Measurements from ENCODE around the gene INKA2. TPM values are rescaled to one million over a fixed set of nuclear protein-coding genes. Genes with fewer than 3 reads are reported as not detected.
A peak's percentile ranks its signal among the peaks of the same experiment; 100 is the strongest.

Gene INKA2
- total RNA-seq, 6 experiments from 2014 or later: 0.43 to 2.2 (median 1.4) TPM

DNA sequence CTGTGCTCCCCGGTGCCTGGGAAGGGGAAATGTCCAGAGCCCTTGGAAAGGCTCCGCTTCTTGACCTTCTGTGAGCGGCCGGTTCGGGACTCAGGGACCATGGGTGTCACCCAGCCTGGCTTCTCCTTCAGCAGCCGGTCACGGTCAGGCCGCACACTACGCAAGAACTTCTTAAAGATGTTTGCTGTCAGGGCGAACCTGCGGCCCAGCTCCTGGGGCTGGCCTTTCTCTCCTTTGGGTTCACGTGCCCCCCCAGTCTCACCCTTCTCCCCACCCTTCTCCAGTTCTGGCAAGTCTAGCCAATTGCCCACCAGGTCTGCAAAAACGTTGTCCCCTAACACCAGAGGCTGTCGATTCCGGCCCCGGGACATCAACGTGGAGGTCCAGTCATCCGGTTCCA, 12.1 kb downstream of the INKA2 start:
- WGBS (ENCODE audit: insufficient coverage, low coverage, low lambda C conversion rate, missing lambda C conversion rate): no CpG with 5 or more reads among the region's 18 CpGs
- no peak for TF ChIP-seq POLR2A (IDR thresholded peaks at IDR 0.05)
- TF ChIP-seq, protein P1, sequence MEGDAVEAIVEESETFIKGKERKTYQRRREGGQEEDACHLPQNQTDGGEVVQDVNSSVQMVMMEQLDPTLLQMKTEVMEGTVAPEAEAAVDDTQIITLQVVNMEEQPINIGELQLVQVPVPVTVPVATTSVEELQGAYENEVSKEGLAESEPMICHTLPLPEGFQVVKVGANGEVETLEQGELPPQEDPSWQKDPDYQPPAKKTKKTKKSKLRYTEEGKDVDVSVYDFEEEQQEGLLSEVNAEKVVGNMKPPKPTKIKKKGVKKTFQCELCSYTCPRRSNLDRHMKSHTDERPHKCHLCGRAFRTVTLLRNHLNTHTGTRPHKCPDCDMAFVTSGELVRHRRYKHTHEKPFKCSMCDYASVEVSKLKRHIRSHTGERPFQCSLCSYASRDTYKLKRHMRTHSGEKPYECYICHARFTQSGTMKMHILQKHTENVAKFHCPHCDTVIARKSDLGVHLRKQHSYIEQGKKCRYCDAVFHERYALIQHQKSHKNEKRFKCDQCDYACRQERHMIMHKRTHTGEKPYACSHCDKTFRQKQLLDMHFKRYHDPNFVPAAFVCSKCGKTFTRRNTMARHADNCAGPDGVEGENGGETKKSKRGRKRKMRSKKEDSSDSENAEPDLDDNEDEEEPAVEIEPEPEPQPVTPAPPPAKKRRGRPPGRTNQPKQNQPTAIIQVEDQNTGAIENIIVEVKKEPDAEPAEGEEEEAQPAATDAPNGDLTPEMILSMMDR (IDR thresholded peaks at IDR 0.05): no peak
- Histone ChIP-seq H3K27me3 (no peaks in the 10 kb centered on the region), H3K4me3 (no peak overlapping the region), H3K36me3 (no peaks in the 10 kb centered on the region), H3K9me3 (no peaks in the 10 kb centered on the region), H3K4me1 (no peaks in the 10 kb centered on the region), H3K27ac (no peak overlapping the region)
- intact Hi-C loops (cut with DNase I): no loop called here
- ATAC-seq: no peak
- DNase-seq: no peak

GRCh38 chr1:111725192-111725591, 14.0 kb downstream of the INKA2 start:
- Histone ChIP-seq H3K4me3 (no peak overlapping the region), H3K4me1 (no peaks in the 10 kb centered on the region), H3K27me3 (no peaks in the 10 kb centered on the region), H3K36me3 (no peaks in the 10 kb centered on the region), H3K9me3 (no peaks in the 10 kb centered on the region), H3K27ac (no peak overlapping the region)
- ATAC-seq (peak in 3 of 4 donors; percentile 26 to 43 (median 35)), DNase-seq (no peak)
- TF ChIP-seq, protein P1 (IDR thresholded peaks at IDR 0.05): no peak
- TF ChIP-seq POLR2A (IDR thresholded peaks at IDR 0.05): no peak
- WGBS (ENCODE audit: insufficient coverage, low coverage, low lambda C conversion rate, missing lambda C conversion rate): 62% methylated on average over 3 of the region's 5 CpGs
- intact Hi-C loops (cut with DNase I): no loop called here

DNA sequence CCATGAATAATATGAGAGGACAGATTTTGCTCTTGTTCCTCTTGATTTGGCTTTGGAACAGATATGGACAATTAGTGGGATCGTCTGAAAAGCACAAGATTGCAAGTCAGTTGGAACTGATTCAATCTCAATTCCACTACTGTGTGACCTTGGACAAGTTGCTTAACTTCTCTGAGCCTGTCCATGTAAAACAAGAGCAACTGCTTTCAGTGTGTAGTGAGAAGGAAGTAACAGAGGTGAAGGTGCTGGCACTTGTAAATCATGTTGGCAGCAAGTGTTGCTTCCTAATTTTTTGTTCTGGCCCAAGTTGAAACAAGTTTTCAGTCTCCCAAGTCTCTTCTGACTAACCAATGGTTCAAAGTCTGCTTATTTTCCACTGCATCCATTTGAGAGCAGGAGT, 15.3 kb downstream of the INKA2 start:
- H3K9me3 ChIP-seq: no peaks in the 10 kb centered on the region

GRCh38 chr1:111723091-111723806, 15.9 kb downstream of the INKA2 start:
- Histone ChIP-seq H3K27me3 (no peaks in the 10 kb centered on the region), H3K4me1 (no peaks in the 10 kb centered on the region), H3K4me3 (no peak overlapping the region), H3K36me3 (no peaks in the 10 kb centered on the region), H3K27ac (no peak overlapping the region), H3K9me3 (no peaks in the 10 kb centered on the region)
- intact Hi-C loops (cut with DNase I): no loop called here
- no peak for TF ChIP-seq POLR2A (IDR thresholded peaks at IDR 0.05)
- TF ChIP-seq, protein P1 (IDR thresholded peaks at IDR 0.05): no peak
- no peak for DNase-seq
- 69% methylated on average over 4 of the region's 7 CpGs for WGBS (ENCODE audit: insufficient coverage, low coverage, low lambda C conversion rate, missing lambda C conversion rate)
- ATAC-seq: no peak

More for the DNA sequence above, 15.3 kb downstream of the INKA2 start:
- no peak for ATAC-seq
- no peaks in the 10 kb centered on the region for H3K36me3 ChIP-seq
- DNase-seq: no peak
- TF ChIP-seq POLR2A (IDR thresholded peaks at IDR 0.05): no peak
- TF ChIP-seq, protein P1 (IDR thresholded peaks at IDR 0.05): no peak
- intact Hi-C loops (cut with DNase I): no loop called here
- WGBS (ENCODE audit: insufficient coverage, low coverage, low lambda C conversion rate, missing lambda C conversion rate): 25% methylated on average over 1 of the region's 1 CpG
- no peak overlapping the region for H3K27ac ChIP-seq
- no peaks in the 10 kb centered on the region for H3K27me3 ChIP-seq
- no peaks in the 10 kb centered on the region for H3K4me1 ChIP-seq
- no peak overlapping the region for H3K4me3 ChIP-seq
